ENCODE data around the gene SLC39A9.
"Not testable (repeated sequence)": the region's sequence is repeated elsewhere in the genome, so short reads cannot be mapped to it uniquely, and the experiment has no call there.

The SLC39A9 gene

DNA sequence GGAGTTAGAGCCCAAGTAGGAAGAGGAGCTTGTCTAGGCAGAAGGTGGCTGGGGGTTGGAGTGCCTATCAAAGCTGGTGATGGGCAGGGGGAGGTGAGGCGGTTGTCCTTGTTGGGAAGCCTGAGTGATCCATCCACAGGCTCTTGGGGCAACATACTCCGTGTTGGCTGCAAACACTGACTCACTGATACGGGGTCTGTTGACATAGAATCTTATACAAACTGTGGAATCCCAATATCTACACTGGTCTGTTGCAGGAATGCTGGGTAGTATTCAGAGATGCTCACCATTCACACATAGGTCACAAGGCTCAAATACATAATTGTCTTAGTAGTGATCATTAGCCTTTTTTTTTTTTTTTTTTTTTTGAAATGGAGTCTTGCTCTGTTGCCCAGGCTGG, 26.3 kb upstream of the SLC39A9 start:
- no peak for DNase-seq

DNA sequence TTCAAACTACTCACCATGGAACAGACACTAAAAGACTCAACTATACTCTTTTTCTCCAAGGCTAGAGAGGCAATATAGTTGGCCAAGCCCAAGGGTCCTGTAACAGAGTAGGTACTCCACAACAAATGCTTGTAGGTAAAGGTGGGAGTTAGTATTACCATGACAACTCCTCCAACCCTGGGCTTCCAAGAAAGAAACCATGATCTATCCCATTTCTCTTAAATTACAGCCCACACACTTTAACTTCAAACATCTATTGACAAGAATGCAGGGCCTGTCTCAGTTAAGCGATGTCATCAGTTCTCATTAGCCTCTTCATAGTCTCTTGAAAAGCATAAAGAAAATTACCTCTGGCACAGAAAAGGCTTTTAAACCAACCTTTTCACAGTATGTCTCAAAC, 25.4 kb upstream of the SLC39A9 start:
- DNase-seq = peak; percentile 40

DNA sequence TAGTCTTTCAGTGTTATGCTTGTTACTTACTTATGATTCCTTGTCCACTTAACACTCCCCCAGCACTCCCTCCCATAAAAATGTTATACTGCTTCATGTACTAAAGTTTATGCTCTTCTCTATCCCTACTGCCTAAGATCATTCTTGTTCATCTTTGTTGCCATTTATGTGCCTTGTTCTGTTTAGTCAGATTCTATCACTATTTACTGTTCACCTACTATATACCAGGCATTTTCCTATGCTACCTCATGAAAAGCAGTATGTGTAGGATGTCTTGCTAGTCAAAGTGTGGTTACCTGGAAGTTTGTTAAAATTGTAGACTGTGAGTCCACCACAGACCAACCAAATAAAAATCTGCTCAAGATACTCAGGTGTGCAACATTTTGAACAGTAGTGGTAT, 24.3 kb upstream of the SLC39A9 start:
- DNase-seq = no peak

DNA sequence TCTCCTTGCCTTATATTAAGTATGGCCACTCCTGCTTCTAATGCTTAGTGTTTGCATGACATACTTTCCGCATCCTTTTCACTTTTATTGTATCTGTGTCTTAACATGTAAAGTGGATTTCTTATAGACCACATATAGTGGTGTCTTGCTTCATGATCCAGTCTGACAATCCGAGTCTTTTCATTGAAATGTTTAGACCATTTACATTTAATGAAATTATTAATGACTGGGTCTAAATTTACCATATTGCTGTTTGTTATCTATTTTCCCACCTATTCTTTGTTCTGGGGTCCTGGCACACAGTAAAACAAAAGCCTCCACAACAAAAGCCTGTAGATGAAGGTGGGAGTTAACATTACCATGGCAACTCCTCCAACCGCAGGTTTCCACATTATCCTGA, 23.3 kb upstream of the SLC39A9 start:
- no peak for DNase-seq

DNA sequence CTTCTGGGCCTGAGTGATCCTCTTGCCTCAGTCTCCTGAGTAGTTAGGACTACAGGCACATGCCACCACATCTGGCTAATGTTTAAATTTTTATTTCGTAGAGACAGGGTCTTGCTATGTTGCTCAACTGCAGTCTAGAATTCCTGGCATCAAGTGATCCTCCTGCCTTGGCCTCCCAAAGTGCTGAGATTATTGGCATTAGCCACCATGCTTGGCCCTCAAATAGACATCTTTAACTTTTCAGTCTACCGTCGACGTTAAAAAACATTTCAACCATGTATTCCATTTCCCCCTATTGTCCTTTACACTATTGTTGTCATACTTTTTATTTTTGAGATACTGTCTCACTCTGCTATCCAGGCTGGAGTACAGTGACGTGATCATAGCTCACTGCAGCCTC, 22.8 kb upstream of the SLC39A9 start:
- no peak for DNase-seq

DNA sequence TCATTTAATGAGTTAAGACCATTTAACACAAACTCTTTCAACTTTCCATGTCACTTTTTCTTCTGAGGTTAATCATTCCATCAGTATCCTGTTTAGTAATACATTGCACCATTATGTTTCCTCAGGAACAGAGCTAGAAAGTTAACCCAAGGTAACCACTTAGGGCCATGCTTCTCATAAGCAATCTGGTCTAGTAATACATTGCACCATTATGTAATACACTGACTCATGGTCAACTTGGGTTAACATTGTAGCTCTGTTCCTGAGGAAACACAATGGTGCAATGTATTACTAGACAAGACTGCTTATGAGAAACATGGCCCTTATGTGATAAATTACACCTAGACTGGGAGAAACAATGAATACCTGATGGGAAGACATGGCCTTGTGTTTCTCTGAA, 22.1 kb upstream of the SLC39A9 start:
- DNase-seq = no peak

DNA sequence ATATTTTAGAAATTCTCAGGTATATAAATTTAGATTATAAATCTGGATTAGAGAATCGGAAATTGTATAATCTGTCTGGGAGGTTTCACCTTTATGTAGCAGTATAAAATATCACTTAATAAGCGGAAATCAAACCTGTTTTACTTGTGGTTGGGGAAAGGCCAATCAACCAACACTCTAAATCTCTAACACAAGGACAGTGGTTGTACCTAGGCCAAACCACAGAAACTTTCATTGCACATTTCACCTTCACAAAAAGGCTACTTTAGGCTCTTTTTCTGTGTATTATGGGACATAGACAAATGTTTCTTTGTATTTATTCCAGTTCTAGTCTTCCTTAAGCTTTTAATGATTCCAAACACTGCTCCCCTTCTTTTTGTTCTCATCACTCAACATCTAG, 20.2 kb upstream of the SLC39A9 start:
- DNase-seq = no peak

DNA sequence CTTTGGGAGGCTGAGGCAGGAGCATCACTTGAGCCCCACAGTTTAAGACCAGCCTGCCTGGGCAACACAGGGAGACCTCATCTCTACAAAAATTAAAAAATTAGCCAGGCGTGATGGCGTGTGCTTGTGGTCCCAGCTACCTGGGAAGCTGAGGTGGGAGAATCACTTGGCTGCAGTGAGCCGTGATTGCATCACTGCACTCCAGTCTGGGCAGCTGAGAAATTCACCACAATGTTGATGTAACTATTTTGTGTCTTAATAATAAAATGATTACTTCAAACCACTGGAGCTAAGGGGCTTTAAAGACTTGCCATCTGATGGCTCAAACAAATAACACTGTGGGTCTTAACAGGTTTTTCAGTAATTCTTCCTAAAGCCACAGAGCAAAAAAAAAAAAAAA, 11.2 kb upstream of the SLC39A9 start:
- no peak for DNase-seq

DNA sequence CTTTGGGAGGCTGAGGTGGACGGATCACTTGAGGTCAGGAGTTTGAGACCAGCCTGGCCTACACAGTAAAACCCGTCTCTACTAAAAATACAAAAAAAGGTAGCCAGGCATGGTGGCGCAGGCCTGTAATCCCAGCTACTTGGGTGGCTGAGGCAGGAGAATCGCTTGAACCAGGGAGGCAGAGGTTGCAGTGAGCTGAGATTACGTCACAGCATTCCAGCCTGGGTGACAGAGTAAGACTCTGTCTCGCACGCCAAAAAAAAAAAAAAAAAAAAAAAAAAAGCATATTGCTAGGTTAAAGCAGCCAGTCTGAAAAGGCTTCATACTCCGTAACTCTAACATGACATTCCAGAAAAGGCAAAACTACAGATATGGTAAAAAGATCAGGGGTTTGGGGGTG, 7.1 kb upstream of the SLC39A9 start:
- DNase-seq = not testable (repeated sequence)

DNA sequence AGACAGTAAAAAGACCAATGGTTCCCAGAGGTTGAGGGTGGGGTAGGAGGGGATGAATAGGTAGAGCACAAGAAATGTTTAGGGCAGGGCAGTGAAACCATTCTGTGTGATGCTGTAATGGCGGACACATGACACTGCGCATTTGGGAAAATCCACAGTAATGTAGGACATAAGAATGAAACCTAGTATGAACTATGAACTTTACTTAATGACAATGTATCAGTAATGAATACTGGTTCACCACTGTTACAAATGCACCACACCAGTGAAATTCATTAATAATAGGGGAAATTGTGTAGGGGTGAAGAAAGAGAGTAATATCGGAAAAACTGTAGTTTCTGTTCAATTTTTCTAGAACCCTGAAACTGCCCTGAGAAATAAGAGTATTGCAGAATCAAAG, 6.0 kb upstream of the SLC39A9 start:
- no peak for DNase-seq

DNA sequence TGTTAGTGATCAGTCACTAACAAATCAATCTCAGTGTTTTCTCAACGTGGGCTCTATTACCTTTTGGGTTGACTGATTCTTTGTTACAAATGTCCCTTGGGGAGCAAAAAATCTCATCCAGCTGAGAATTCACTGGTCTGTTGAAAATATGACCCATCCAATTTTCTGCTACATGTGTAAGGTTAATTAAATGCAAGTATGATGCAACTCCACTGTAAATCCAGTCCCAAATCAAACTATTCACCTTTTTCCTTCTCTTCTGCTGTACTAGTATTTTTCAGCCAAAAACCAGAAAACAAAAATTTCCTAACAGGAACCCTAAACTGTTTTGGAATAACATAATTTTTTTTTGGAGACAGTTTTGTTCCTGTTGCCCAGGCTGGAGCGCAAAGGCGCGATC, 2.6 kb upstream of the SLC39A9 start:
- no peak for DNase-seq

DNA sequence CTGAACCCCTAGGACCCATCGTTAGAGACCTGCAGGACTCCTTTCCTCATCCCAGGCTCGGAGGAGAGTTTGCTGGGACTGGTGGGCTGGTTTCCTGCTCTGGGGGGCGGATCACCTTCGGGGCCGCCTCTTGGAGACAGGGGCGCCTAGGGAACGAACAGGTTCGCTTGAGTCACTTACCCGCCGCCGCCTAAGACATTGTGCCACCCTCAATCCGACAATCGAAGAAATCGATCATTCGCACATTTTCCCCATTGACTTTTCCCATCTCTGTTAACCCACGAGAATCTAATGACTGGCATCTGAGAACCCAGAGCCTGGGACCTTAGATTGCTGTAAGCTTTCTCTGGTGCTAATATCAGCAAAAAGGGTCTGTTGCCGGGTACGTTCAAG, 322 bp downstream of the SLC39A9 start:
- no peak for DNase-seq

DNA sequence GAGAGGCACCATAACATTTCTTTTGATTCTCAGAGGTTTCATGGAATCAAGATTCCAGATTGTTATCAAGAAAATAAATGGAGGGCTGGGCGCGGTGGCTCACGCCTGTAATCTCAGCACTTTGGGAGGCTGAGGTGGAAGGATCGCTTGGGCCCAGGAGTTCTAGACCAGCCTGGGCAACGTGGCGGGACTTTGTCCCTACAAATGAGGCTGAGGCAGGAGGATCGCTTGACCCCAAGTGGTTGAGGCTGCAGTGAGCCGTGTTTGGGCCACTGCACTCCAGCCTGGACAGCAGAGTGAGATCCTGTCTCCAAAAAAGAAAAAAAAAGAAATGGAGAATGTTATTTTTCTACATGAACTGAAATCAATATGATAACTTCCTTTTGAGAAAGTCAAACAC, 1.3 kb downstream of the SLC39A9 start:
- no peak for DNase-seq

DNA sequence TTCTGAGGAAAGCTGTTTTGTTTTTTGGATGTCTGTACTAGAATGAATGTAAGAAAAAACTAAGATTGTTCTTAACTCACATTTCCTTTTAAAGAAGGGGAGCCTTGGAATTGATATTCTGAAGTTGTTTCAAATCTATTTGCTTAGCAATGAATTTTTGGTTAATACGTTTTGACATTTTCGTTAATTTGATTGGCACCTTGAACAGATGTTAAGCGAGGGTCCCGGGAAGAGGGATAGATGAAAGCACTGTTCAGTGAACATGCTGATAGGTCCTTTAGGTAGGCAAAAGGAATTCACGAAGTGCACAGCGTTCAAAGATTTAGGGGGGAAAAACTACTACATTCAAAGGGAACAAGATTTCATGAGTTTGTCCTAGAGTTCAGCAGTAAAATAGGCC, 1.7 kb downstream of the SLC39A9 start:
- no peak for DNase-seq

DNA sequence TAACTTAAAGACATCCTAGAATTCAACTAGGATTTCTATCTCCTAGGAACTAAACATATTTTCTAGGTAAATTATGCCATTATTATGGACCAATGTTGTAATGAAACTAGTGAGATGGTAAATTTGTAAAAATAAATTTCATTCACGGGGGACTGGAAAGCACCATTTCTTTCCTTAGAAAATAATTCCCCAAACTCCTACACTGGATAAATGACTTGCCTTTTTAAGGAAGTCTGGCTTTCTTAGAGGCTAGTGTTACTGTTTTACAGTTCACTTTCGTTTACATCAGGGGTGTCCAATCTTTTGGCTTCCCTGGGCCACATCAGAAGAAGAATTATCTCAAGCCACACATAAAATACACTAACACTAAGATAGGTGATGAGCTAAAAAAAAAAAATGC, 3.3 kb downstream of the SLC39A9 start:
- no peak for DNase-seq

DNA sequence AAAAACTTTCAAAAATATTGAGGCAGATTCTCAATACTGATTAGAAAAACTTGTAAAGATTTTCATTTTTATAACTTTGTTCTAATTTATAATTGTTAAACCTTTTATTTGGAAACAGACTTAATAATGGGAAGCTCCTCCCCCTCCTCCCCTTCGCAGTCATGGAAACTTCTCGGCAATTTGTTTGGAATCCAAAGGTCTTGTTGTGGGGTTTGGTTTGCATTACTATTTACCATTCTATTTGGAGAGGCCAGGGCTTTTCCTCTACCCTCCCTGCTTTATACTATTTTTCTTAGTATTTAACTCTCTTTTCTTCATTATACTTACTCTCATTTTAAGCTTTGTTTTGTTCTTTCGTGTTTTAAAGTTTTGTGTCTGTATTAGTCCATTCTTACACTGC, 6.0 kb downstream of the SLC39A9 start:
- no peak for DNase-seq

DNA sequence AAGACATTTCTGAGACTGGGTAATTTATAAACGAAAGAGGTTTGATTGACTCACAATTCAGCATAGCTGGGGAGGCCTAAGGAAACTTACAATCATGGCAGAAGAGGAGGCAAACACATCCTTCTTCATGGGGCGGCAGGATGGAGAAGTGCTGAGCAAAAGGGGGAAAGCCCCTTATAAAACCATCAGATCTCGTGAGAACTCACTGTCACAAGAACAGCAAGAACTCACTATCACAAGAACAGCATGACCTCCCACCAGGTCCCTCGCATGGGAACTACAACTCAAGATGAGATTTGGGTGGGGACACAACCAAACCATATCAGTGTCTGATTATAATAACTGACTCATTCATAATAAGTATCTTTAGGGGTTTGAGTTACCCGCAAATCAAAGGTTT, 6.4 kb downstream of the SLC39A9 start:
- no peak for DNase-seq

DNA sequence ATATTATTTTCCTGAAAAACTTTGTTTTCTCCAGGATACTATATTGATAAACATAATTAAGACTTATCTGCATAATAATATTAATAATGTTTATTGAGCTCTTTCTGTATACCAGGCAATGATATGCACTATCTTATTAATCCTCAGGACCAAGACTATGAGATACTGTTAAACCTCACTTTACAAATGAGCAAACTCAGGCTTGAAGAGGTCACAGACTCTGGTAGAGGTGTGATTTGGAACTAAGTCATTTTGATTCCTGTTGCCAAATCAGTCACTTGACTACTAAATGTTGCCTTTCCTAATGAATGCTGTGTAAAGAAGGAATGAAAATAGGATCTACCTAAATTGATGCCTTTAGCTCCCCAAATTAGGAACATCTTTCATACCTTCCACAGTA, 7.3 kb downstream of the SLC39A9 start:
- DNase-seq = no peak

DNA sequence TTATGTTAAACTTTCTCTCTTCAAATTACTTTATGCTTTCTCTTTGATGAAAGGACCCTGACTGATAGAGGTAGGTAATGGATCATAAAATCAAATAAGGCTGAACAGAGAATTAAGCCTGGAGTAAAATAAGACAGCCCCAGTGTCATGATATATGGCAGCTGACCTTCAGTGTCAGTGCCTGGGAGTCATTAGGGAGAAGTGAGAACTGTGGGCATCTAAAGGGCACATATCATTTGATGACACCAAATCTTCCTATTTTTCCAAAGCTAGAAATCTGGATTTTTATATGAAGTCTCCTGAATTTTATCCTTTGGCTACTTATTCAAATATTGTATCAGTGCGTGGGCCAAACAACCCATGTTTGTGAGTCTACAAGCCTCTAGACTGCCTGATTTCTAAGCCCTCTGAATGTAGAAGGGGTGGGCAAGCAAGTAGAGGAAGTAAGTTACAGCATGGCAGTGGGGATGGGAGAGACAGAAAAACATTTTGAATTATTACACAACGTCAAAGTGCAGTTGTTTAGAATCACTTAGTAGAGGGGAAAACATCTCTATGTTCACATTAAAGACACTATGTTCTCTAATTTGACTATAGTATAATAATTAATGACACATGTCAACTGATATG, 10.0 kb downstream of the SLC39A9 start:
- DNase-seq = no peak

DNA sequence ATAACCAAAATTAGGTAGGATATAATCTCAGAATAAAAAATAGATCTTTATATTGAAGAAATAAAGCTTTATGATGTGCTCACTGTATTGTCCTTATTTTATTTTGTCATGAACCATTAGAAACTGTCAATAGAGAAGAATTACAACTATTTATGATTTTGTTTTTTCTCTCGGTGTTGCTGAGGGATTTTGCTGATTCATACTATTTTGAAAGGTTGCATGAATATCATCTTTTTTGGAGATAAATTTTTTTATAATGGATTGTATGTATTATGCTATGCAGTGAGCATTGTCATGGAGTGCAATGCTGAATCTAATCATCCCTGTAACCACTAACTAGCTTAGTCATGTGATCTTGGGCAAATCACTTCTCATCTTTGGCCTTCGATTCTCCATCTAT, 15.0 kb downstream of the SLC39A9 start:
- no peak for DNase-seq

DNA sequence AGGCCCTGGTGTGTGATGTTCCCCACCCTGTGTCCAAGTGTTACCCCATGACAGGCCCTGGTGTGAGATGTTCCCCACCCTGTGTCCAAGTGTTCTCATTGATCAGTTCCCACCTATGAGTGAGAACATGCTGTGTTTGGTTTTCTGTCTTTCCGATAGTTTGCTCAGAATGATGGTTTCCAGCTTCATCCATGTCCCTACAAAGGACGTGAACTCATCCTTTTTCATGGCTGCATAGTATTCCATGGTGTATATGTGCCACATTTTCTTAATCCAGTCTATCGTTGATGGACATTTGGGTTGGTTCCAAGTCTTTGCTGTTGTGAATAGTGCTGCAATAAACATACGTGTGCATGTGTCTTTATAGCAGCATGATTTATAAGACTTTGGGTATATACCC, 17.6 kb downstream of the SLC39A9 start:
- DNase-seq = not testable (repeated sequence)

DNA sequence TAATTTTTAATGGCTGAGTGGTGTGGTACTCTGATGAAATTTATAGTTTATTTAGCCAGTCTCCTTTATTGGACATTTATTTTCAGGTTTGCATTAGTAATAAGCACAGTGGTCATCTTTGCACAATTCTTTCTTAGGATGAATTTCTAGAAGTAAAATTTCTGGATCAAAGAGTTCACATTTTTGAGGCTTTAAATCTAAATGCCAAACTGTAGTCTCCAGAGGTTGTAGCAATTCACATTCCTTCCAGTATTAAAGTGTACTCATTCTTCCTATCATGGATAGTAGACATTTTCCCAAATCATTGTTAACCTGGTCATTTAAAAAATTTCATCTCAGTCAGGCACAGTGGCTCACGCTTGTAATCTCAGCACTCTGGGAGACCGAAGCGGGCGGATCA, 24.8 kb downstream of the SLC39A9 start:
- DNase-seq = no peak

DNA sequence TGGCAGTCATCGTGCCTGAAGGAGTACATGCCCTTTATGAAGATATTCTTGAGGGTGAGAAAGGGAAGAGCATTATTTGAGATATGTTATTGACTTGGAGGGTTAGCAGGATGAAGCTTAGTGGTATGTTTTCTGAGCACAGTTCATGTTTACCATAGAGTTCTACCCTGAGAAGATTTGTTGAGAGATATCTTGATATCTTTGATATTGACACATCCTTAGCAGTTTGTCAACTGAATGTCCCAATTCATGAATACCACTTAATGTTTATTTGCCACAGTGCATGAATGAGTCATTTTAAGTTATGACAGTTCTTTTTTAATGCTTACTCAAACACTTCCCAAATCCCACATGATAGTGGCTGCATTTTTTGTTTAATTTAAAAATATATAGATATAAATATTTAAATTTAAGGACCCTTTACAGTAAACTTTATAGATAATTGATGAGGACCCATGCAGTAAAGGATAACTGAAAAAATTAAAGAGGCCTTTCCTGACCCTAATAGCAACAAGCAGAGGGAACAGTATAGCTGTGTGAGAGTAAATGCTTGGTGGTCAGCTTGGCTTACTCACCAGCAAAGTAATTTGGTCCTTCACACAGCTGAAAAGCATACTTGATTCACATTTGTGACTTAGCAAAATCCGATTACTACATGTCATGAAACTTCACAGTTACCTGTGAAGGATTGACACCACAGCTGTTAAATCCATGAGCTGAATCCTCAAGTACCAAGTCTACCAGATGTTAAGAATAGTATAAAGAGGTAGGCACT, 25.8 kb downstream of the SLC39A9 start:
- no peak for DNase-seq

DNA sequence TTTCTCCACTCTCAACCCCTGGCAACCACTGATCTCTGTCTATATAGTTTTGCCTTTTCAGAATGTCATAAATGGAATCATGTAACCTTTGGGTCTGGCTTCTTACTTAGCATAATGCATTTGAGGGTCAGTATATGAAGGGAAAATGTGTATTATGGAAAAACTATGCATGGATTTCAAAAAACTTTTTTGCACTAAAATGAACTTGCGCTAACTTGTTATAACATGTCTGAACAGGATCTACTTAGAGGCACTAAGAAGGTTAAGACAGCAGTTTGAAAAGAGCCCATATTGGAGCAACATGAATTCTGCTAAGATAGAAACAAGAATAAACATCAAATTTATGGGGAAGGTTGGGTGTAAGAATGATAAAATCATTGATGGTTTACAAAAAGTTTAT, 29.1 kb downstream of the SLC39A9 start:
- no peak for DNase-seq
